ENCODE data around the gene FMNL2.
"Not testable (repeated sequence)": the region's sequence is repeated elsewhere in the genome, so short reads cannot be mapped to it uniquely, and the experiment has no call there.

FMNL2 gene

DNA sequence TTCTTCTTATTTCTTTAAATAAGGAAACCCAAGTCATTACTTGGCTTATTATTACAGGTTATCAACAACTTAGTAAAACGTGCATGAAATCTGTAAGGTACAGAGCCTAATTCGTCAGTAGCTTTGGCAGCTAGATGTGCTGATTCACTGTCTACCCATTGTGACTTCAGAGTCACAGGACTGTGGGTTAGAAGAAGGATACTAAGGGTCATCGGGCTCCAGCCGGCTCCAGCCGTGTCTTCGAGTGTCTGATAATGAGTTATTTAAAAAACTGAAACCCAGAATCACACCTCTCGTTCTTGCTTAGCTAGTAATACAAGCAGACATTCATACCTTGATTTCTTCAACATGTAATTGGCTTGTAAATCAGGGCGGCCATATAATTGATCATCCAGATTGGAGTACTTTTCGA lies 170.5 kb downstream of the FMNL2 start:
- H3K36me3 Mint-ChIP-seq, result no peaks in the 10 kb centered on the region

DNA sequence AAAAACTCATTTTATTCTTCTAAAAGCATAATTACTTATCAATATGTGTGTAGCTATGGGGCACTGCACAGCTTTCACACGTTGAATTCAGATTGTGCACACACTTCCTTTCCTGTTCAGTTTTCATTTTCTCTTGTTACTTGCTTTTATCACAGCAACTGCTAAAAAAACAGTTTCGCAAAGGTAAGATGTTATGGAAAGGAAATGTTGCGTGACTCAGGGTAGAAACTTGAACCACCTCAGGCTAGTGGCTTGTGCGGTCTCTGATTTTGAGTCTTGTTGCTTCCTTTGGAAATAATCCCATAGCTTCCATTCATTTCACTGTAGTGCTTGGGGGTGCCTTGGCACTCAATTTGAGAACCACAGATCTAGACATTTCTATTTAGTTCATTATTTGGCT lies 171.9 kb downstream of the FMNL2 start:
- Mint-ChIP-seq H3K4me3 (no peak overlapping the region), H3K36me3 (no peaks in the 10 kb centered on the region), H3K4me1 (no peaks in the 10 kb centered on the region), H3K27ac (no peak overlapping the region), H3K27me3 (peaks cover 0 to 5% of the 10 kb centered on the region in 2 donors), H3K9me3 (no peaks in the 10 kb centered on the region)
- ATAC-seq (replicated peaks), result no peak
- DNase-seq, result no peak

More for the DNA sequence above, 170.5 kb downstream of the FMNL2 start:
- no peak overlapping the region for H3K27ac Mint-ChIP-seq
- no peak overlapping the region for H3K4me3 Mint-ChIP-seq
- H3K27me3 Mint-ChIP-seq, result peaks cover 0 to 5% of the 10 kb centered on the region in 2 donors
- no peaks in the 10 kb centered on the region for H3K4me1 Mint-ChIP-seq
- no peaks in the 10 kb centered on the region for H3K9me3 Mint-ChIP-seq
- ATAC-seq (replicated peaks) (no peak), DNase-seq (no peak)

DNA sequence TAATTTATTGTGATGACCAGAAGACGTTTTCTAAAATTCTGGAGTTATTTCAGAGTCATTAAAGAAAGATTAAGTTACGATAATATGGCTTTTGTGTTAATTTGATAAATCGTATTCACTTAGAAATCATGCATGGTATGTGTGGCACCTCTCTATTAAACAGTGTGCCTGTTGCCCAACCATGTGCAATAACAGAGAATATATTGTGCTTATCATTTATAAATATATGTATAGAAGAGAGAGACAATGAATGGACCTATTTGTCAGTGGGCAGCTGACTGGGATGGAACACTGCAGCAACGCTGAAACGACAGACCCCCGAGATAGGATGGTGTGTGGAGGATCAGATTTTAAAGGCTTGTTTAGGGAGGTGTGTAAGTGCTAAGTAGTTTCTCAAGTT lies 172.9 kb downstream of the FMNL2 start:
- Mint-ChIP-seq H3K4me3 (no peak overlapping the region), H3K27ac (no peak overlapping the region), H3K9me3 (no peaks in the 10 kb centered on the region), H3K4me1 (no peaks in the 10 kb centered on the region), H3K36me3 (no peaks in the 10 kb centered on the region), H3K27me3 (peaks cover 0 to 1% of the 10 kb centered on the region in 2 donors)
- no peak for DNase-seq
- no peak for ATAC-seq (replicated peaks)

DNA sequence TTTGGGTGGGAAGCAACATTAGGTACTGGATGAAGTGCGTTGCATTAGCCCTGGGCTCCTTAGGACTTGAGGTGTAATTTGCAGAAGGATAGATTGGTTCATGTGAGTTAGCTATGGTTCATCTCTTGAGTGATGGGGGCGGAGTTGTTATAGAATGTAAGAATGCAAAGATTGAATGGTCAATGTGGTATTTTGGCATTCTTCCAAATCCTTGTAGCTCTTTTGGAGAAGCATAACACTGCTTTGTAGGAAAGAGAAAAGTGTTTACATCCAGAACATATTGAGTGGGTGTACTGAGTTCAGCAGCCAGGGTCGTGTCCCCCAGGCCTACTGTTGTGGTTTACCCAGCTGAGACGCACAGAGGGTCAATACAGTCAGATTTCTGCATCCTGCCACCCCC lies 173.5 kb downstream of the FMNL2 start:
- no peaks in the 10 kb centered on the region for H3K27me3 Mint-ChIP-seq
- no peak overlapping the region for H3K27ac Mint-ChIP-seq
- H3K4me1 Mint-ChIP-seq, result no peaks in the 10 kb centered on the region
- DNase-seq, result no peak
- no peak overlapping the region for H3K4me3 Mint-ChIP-seq
- H3K9me3 Mint-ChIP-seq, result no peaks in the 10 kb centered on the region
- no peaks in the 10 kb centered on the region for H3K36me3 Mint-ChIP-seq
- ATAC-seq (replicated peaks), result no peak

DNA sequence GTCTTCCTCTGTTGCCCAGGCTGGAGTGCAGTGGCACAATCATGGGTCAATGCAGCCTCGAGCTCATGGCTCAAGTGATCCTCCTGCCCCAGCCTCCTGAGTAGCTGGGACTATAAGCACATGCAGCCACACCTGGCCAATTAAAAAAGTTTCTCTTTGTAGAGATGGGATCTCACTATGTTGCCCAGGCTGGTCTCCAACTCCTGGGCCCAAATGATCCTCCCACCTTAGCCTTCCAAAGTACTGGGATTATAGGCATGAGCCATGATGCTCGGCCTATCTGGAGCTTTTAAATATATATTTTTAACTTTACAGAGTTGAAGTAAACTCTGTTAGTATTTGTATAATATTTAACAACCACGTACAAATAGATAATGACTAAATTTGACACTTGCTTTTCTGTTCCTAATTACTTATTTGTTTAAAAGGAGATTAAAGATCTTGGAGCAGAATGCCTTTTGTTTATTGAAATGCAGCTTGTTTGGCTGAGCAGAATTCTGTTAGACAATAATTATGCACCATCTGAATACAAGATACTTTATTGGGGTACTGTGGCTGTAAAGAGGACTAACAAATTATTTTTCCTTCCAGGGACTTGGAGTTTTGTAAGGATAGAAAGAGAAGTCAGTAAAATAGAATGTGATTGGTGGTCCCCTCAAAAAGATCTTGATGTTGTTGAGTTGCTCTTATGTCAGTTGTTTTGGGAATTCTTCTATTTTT lies 175.0 kb downstream of the FMNL2 start:
- ATAC-seq (replicated peaks) (no peak), DNase-seq (no peak)
- H3K27ac Mint-ChIP-seq, result no peak overlapping the region
- H3K4me3 Mint-ChIP-seq, result no peak overlapping the region
- H3K36me3 Mint-ChIP-seq, result no peaks in the 10 kb centered on the region
- no peaks in the 10 kb centered on the region for H3K4me1 Mint-ChIP-seq
- H3K9me3 Mint-ChIP-seq, result no peaks in the 10 kb centered on the region
- H3K27me3 Mint-ChIP-seq, result no peaks in the 10 kb centered on the region

DNA sequence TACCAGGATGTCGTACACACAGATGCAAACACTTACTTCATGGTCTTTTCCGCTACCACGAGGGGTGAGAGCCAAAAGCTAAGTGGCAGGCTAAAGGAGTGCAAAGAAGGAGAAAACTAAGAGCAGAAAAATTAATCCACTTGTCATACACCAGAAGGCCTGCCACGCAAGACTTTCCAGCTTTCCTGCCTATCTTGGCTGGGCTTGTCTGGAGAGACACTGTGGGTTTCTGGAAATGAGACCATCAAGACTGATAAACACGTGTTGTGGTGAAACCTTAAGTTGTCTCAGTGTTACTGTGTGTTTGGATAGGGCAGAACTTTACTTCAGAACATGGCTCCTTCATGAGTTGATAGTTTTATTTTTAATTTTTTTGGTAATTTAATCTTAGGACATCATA lies 175.6 kb downstream of the FMNL2 start:
- Mint-ChIP-seq H3K4me3 (no peak overlapping the region), H3K27me3 (no peaks in the 10 kb centered on the region), H3K9me3 (no peaks in the 10 kb centered on the region), H3K27ac (no peak overlapping the region), H3K36me3 (no peaks in the 10 kb centered on the region), H3K4me1 (no peaks in the 10 kb centered on the region)
- no peak for DNase-seq
- ATAC-seq (replicated peaks), result no peak

DNA sequence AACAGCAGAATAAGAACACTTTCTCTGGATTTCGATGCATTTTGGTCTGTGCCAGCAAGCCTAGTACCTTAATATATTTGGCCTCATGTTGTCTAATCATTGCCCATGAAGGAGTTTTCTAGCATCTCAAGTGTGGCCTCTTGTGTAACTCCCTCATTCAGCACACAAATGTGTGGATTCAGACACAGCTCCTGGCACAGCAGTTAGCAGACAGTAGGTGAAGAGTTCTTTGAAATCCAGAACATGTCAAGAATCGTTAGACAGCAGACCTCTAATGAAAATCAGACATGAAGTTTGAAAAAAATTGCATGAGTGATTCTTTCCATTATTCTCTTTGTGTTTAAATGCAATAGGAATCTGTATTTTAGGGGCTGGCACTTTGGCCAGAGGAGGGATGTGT lies 177.0 kb downstream of the FMNL2 start:
- Mint-ChIP-seq H3K9me3 (no peaks in the 10 kb centered on the region), H3K27me3 (no peaks in the 10 kb centered on the region), H3K27ac (no peak overlapping the region), H3K4me1 (no peaks in the 10 kb centered on the region), H3K4me3 (no peak overlapping the region), H3K36me3 (no peaks in the 10 kb centered on the region)
- ATAC-seq (replicated peaks) (no peak), DNase-seq (no peak)

DNA sequence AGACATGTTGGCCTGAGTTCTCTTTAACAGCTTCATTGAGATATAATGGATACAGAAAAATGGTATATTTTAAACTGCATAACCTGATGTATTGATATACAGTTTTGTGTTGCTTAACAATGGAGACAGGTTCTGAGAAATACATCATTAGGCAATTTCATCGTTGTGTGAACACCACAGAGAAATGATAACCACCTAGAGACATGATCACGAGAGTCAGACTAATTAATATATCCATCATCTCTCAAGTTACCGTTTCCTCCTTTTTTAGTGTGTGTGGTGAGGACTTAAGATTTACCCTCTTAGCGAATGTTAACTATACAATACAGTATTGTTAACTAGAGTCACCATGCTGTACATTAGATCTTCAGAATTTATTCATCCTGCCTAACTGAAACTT lies 178.1 kb downstream of the FMNL2 start:
- Mint-ChIP-seq H3K27ac (no peak overlapping the region), H3K4me3 (no peak overlapping the region), H3K27me3 (no peaks in the 10 kb centered on the region), H3K4me1 (no peaks in the 10 kb centered on the region), H3K9me3 (no peaks in the 10 kb centered on the region), H3K36me3 (no peaks in the 10 kb centered on the region)
- no peak for ATAC-seq (replicated peaks)
- no peak for DNase-seq

DNA sequence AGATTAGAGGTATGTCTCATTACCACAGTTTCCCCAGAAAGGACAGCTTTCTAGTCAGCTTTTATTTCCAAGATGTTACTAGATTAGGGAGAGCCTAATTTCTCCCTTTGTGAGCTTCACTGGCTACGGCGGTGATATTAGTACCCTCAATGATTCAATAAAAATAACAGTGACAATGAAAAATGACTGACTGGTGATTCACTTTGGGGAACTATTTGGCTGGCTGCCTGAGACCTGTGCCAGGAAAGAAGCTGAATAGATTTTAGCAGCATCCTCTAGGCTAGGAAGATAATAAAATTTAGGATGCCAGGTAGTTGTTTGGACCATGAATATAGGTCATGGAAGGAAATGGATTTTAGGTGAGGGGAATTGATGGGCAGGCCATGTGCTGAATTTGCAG lies 178.7 kb downstream of the FMNL2 start:
- Mint-ChIP-seq H3K27ac (no peak overlapping the region), H3K36me3 (no peaks in the 10 kb centered on the region), H3K9me3 (no peaks in the 10 kb centered on the region), H3K4me3 (no peak overlapping the region), H3K27me3 (peaks cover 0 to 3% of the 10 kb centered on the region in 2 donors), H3K4me1 (no peaks in the 10 kb centered on the region)
- ATAC-seq (replicated peaks) (no peak), DNase-seq (no peak)

DNA sequence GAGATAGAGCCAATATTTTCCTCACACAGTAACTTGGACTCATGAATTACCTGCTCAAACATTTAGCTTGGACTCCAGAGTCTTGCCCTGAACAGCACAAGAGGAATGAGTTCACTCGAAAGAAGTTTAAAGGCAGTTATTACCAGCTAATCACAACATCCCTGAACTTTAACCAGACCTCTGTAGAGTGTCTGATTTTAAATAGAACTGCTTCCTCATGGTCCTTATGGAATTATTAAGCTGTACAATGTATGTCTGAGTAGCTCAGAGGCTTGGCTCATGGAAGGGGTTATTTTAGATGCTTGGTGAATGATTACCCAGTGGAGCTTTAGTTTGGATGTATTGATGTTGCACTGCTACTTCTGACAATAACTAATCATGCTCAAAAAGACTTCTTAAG lies 183.1 kb downstream of the FMNL2 start:
- no peak overlapping the region for H3K4me3 Mint-ChIP-seq
- no peak for DNase-seq
- ATAC-seq (replicated peaks), result no peak
- H3K27ac Mint-ChIP-seq, result no peak overlapping the region
- no peaks in the 10 kb centered on the region for H3K4me1 Mint-ChIP-seq
- H3K36me3 Mint-ChIP-seq, result no peaks in the 10 kb centered on the region
- H3K27me3 Mint-ChIP-seq, result peaks cover 0 to 7% of the 10 kb centered on the region in 2 donors
- H3K9me3 Mint-ChIP-seq, result no peaks in the 10 kb centered on the region

DNA sequence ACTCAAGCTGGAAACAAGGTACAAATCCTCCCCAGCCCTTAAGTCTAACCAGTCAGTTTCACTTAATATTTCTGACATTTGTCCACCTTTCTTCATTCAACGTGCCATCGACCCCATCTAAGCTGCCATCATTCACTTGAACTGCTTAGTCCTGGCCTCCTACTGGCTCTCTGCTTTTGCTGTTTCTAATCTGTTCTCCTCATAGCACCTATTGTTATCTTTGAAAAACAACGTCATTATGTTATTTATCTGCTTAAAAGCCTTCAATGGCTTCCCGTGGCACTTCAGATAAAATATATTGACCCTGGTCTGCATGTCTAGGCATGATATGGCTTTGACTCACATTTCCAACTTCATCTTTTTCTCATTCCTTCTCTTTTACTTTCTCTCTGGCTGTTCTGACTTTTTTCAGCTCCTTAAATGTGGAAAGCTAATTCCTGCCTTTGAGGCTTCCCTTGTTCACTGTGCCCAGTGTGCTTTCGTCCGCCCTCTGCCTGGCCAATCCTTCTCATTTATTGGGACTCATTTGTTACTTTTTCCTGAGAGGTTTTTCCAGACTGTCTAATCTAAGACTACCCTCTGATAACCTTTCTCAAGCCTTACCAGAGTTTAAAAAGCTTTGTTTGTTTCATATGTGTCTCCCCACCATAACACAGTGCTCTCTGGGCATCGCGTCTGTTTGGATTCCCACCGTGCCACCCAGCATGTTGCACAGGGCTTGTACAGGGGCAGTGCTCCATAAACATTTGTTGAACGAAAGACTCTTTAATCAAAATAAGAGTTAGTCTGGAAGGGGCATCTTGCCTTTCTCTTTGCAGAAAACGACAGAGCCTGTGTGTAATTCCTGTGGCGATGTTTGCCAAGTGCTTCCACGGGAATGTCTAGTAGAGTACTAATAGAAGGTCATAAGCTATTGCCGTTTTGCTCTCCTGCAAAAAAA lies 183.9 kb downstream of the FMNL2 start:
- Mint-ChIP-seq H3K9me3 (no peaks in the 10 kb centered on the region), H3K27me3 (peaks cover 0 to 7% of the 10 kb centered on the region in 2 donors), H3K27ac (no peak overlapping the region), H3K4me3 (no peak overlapping the region), H3K4me1 (no peaks in the 10 kb centered on the region), H3K36me3 (no peaks in the 10 kb centered on the region)
- ATAC-seq (replicated peaks) (no peak), DNase-seq (no peak)

DNA sequence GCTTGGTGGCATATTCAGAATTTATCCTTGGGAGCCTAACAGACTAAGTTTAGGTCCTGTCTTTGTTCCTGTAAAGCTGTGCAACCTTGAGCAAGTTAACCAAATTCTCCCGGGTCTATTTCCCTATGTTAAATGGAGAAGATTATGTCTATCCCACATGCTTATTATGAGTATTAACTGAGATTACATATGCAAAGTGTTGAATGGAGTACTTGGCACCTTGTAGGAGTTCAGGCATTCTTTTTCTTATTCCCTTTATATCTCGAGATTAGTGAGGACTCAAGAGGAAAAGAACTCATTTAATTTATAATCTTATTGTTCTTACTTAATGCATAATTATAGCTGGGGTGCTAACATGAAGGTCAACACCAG lies 184.6 kb downstream of the FMNL2 start:
- no peaks in the 10 kb centered on the region for H3K4me1 Mint-ChIP-seq
- H3K9me3 Mint-ChIP-seq, result no peaks in the 10 kb centered on the region
- no peak for DNase-seq
- no peak overlapping the region for H3K27ac Mint-ChIP-seq
- ATAC-seq (replicated peaks), result no peak
- H3K36me3 Mint-ChIP-seq, result no peaks in the 10 kb centered on the region
- peaks cover 0 to 7% of the 10 kb centered on the region in 2 donors for H3K27me3 Mint-ChIP-seq
- no peak overlapping the region for H3K4me3 Mint-ChIP-seq

DNA sequence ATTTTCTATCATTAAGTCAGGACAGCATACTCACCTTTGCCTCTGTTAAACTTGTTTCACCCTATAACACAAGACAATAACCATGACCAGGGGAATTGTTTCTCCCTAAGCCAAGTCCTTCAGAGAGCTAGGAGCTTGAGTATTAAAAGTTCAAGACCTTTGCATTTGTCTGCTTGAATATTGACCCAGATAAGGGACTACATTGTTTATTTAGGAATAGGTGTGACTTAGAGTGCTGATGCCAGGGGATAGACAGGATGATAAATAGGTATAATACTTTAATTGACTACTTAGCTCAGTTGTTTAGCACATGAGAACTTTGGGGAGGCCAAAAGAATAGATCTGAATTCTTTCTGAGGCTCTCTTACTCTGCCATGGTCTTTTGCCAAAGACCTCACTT lies 185.8 kb downstream of the FMNL2 start:
- H3K36me3 Mint-ChIP-seq, result no peaks in the 10 kb centered on the region
- DNase-seq (no peak), ATAC-seq (replicated peaks) (no peak)
- H3K9me3 Mint-ChIP-seq, result no peaks in the 10 kb centered on the region
- H3K27me3 Mint-ChIP-seq, result peaks cover 0 to 7% of the 10 kb centered on the region in 2 donors
- H3K27ac Mint-ChIP-seq, result no peak overlapping the region
- no peaks in the 10 kb centered on the region for H3K4me1 Mint-ChIP-seq
- H3K4me3 Mint-ChIP-seq, result no peak overlapping the region

DNA sequence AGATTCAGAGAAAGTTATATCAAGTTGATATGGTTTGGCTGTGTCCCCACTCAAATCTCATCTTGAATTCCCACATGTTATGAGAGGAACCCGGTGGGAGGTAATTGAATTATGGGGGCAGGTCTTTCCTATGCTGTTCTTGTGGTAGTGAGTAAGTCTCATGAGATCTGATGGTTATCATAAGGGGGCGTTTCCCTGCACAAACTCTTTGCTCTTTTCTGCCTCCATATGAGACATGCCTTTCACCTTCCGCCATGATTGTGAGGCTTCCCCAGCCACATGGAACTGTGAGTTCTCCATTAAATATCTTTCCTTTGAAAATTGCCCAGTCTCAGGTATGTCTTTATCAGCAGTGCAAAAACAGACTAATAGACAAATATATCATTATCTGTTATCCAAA lies 187.5 kb downstream of the FMNL2 start:
- H3K27me3 Mint-ChIP-seq; DNase-seq; H3K36me3 Mint-ChIP-seq; ATAC-seq (replicated peaks); H3K4me3 Mint-ChIP-seq; H3K9me3 Mint-ChIP-seq; H3K27ac Mint-ChIP-seq; H3K4me1 Mint-ChIP-seq: not testable (repeated sequence)

DNA sequence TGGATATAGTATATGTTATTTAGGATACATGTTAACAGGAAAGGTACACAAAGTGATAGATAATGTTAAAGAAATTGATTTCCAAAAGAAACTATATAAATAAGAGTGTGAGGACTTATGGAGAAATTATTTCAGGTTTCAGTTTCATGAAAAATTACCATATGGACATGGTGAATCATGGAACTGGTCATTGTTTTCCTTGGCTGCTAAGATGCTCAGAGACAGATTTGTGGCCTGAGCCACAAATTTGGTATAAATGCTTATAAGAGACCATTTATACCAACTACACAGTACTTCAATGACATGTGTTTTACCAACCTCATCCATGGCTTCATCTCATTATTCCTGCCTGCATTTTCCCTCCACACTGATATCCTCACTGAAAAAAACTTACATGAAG lies 188.1 kb downstream of the FMNL2 start:
- Mint-ChIP-seq H3K4me3 (no peak overlapping the region), H3K27ac (no peak overlapping the region), H3K36me3 (no peaks in the 10 kb centered on the region), H3K27me3 (peaks cover 0 to 7% of the 10 kb centered on the region in 2 donors), H3K4me1 (peaks cover 0 to 5% of the 10 kb centered on the region in 2 donors), H3K9me3 (no peaks in the 10 kb centered on the region)
- no peak for ATAC-seq (replicated peaks)
- DNase-seq, result no peak
